ENCODE data around the gene INO80.

Gene INO80

DNA sequence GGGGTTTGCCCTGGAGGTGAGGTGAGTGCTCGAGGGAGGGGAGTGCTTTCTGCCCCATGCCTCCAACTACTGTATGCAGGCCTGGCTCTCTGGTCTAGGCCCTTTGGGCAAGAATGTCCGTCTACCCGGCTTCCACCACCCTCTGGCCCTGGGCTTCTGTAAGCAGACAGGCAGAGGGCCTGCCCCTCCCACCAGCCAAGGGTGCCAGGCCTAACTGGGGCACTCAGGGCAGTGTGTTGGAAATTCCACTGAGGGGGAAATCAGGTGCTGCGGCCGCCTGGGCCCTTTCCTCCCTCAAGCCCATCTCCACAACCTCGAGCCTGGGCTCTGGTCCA is 177.6 kb downstream of the INO80 start:
- no peak overlapping the region for H3K4me3 Mint-ChIP-seq
- H3K36me3 Mint-ChIP-seq (ENCODE audit: low read depth): no peaks in the 10 kb centered on the region
- peaks cover 71% of the 10 kb centered on the region for H3K4me1 Mint-ChIP-seq
- no peaks in the 10 kb centered on the region for H3K9me3 Mint-ChIP-seq
- no peak for DNase-seq
- H3K27me3 Mint-ChIP-seq (ENCODE audit: low read depth, poor library complexity): peaks cover 54% of the 10 kb centered on the region
- TF ChIP-seq, protein P1, sequence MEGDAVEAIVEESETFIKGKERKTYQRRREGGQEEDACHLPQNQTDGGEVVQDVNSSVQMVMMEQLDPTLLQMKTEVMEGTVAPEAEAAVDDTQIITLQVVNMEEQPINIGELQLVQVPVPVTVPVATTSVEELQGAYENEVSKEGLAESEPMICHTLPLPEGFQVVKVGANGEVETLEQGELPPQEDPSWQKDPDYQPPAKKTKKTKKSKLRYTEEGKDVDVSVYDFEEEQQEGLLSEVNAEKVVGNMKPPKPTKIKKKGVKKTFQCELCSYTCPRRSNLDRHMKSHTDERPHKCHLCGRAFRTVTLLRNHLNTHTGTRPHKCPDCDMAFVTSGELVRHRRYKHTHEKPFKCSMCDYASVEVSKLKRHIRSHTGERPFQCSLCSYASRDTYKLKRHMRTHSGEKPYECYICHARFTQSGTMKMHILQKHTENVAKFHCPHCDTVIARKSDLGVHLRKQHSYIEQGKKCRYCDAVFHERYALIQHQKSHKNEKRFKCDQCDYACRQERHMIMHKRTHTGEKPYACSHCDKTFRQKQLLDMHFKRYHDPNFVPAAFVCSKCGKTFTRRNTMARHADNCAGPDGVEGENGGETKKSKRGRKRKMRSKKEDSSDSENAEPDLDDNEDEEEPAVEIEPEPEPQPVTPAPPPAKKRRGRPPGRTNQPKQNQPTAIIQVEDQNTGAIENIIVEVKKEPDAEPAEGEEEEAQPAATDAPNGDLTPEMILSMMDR (IDR thresholded peaks at IDR 0.05): no peak
- no peak overlapping the region for H3K27ac Mint-ChIP-seq

DNA sequence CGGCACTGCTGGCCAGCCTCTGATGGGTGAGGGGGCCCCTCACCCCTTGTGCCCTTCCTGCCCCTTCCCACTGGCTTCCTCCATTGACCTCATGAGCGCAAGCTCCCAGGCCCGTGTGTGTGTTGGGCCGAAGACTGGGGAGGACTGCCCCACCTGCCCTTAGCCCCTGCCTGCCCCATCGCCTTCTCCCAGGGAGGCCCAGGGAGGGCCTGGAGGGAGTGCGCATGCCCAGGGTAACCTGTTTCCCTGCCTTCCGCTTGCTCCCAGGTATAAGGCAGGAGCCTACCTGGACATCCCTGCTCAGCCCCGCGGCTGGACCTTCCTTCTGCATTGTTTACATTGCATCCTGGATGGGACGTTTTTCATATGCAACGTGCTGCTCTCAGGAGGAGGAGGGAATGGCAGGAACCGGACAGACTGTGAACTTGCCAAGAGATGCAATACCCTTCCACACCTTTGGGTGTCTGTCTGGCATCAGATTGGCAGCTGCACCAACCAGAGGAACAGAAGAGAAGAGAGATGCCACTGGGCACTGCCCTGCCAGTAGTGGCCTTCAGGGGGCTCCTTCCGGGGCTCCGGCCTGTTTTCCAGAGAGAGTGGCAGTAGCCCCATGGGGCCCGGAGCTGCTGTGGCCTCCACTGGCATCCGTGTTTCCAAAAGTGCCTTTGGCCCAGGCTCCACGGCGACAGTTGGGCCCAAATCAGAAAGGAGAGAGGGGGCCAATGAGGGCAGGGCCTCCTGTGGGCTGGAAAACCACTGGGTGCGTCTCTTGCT is 178.1 kb downstream of the INO80 start:
- Mint-ChIP-seq H3K27ac (no peak overlapping the region), H3K36me3 (ENCODE audit: low read depth) (no peaks in the 10 kb centered on the region), H3K4me3 (no peak overlapping the region), H3K27me3 (ENCODE audit: low read depth, poor library complexity) (peaks cover 54% of the 10 kb centered on the region), H3K9me3 (no peaks in the 10 kb centered on the region), H3K4me1 (peaks cover 74% of the 10 kb centered on the region)
- TF ChIP-seq, protein P1 (IDR thresholded peaks at IDR 0.05): no peak
- no peak for DNase-seq

DNA sequence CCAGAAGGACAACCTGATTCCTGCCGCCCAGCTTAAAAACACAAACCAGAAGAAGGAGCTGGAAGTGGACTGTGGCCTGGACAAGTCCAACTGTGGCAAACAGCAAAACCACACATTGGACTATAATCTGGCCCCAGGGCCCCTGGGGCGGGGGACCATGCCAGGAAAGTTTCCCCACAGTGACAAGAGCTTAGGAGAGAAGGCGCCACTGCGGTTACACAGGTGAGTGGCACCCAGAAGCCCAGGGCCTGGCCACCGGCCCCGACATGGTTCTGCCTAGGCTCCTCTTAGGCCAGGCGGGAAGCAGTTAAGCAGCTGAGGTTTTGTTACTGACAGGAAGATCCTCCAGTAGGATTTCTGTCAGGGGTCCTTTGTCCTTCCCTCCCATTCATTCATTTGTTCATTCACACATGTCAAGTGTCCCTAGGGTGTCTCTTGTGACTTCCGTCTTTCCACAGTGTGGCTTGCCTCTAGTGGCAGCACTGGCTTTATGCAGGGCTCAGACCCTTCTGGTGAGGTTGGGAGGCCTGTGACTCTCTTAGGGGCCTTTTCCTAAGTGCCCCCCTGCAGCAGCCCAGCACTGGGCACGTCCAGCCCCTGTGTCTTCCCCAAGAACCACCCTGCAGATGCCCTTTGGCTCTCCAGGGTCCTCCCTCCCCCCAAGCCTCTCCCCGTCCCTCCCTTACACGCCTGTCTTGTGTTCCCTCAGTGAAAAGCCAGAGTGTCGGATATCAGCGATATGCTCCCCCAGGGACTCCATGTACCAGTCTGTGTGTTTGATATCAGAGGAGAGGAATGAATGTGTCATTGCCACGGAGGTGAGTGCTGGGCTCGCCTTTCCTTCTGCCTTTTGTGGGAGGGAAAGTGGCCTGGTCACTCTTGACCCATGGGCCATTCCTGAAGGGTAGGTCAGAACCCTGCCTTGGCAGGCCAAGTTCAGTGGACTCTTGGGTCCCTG is 179.1 kb downstream of the INO80 start:
- Mint-ChIP-seq H3K36me3 (ENCODE audit: low read depth) (no peaks in the 10 kb centered on the region), H3K27me3 (ENCODE audit: low read depth, poor library complexity) (peaks cover 57% of the 10 kb centered on the region), H3K9me3 (no peaks in the 10 kb centered on the region), H3K27ac (peak overlapping the region; percentile 48), H3K4me1 (peaks cover 75% of the 10 kb centered on the region), H3K4me3 (no peak overlapping the region)
- TF ChIP-seq, protein P1 (IDR thresholded peaks at IDR 0.05): peak; percentile 16
- DNase-seq: no peak

DNA sequence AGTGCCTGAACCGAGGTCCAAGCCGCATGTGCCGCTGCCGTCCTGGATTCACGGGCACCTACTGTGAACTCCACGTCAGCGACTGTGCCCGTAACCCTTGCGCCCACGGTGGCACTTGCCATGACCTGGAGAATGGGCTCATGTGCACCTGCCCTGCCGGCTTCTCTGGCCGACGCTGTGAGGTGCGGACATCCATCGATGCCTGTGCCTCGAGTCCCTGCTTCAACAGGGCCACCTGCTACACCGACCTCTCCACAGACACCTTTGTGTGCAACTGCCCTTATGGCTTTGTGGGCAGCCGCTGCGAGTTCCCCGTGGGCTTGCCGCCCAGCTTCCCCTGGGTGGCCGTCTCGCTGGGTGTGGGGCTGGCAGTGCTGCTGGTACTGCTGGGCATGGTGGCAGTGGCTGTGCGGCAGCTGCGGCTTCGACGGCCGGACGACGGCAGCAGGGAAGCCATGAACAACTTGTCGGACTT is 179.8 kb downstream of the INO80 start:
- TF ChIP-seq, protein P1 (IDR thresholded peaks at IDR 0.05): no peak
- DNase-seq: no peak
- H3K36me3 Mint-ChIP-seq (ENCODE audit: low read depth): no peaks in the 10 kb centered on the region
- peaks cover 65% of the 10 kb centered on the region for H3K27me3 Mint-ChIP-seq (ENCODE audit: low read depth, poor library complexity)
- H3K4me1 Mint-ChIP-seq: peaks cover 78% of the 10 kb centered on the region
- H3K27ac Mint-ChIP-seq: no peak overlapping the region
- no peak overlapping the region for H3K4me3 Mint-ChIP-seq
- no peaks in the 10 kb centered on the region for H3K9me3 Mint-ChIP-seq

DNA sequence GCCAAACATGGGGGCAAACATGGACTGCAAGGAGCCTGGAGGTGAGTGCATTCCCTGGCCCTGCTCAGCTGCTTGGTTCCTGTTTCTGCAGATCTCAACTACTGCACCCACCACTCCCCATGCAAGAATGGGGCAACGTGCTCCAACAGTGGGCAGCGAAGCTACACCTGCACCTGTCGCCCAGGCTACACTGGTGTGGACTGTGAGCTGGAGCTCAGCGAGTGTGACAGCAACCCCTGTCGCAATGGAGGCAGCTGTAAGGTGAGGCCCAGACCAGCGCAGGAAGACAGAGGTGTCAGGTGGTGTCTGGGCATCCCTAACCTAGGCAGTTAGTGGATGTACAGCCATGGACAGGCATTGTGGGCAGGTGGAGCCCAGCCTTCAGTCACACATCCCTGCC is 181.6 kb downstream of the INO80 start:
- Mint-ChIP-seq H3K27ac (no peak overlapping the region), H3K4me3 (no peak overlapping the region), H3K4me1 (peaks cover 75% of the 10 kb centered on the region), H3K36me3 (ENCODE audit: low read depth) (no peaks in the 10 kb centered on the region), H3K9me3 (no peaks in the 10 kb centered on the region), H3K27me3 (ENCODE audit: low read depth, poor library complexity) (peaks cover 76% of the 10 kb centered on the region)
- TF ChIP-seq, protein P1 (IDR thresholded peaks at IDR 0.05): no peak
- no peak for DNase-seq
